GM23248 (cell line): ENCODE results near the gene KRTAP27-1. TPM values are rescaled to one million over a fixed set of nuclear protein-coding genes. Genes with fewer than 3 reads are reported as not detected.

Source experiments
- DNase-seq: peaks from one replicate; pipeline ENCODE4 v3.0.0-alpha.2; 2015
- H2AFZ ChIP-seq: fragments of 200-600 bp; sonication (generic); 2 replicates; pipeline ENCODE4 v1.6.1; 2016; ENCODE audit warnings: antibody characterized with exemption
- H3F3A ChIP-seq: fragments of 200-600 bp; sonication (generic); 2 replicates; pipeline ENCODE4 v1.6.1; 2016; ENCODE audit warnings: mild to moderate bottlenecking, antibody characterized with exemption, mixed run types; ENCODE audit not compliant: insufficient read depth
- H3K27ac ChIP-seq: fragments of 200-600 bp; sonication (generic); 2 replicates; pipeline ENCODE4 v1.5.1; 2016; ENCODE audit warnings: mild to moderate bottlenecking
- H3K27me3 ChIP-seq: fragments of 200-600 bp; sonication (generic); replicated peaks from 2 replicates; pipeline ENCODE4 v1.6.1; 2016; ENCODE audit warnings: mild to moderate bottlenecking; ENCODE audit not compliant: insufficient read depth
- H3K36me3 ChIP-seq: fragments of 200-600 bp; sonication (generic); 2 replicates; pipeline ENCODE4 v1.6.1; 2016; ENCODE audit warnings: low read depth, mild to moderate bottlenecking
- H3K4me1 ChIP-seq: fragments of 200-600 bp; sonication (generic); 2 replicates; pipeline ENCODE4 v1.6.1; 2016; ENCODE audit warnings: mild to moderate bottlenecking; ENCODE audit not compliant: insufficient read depth
- H3K4me2 ChIP-seq: fragments of 200-600 bp; sonication (generic); one replicate; pipeline ENCODE4 v1.6.1; 2016; ENCODE audit warnings: mild to moderate bottlenecking; ENCODE audit not compliant: unreplicated experiment
- H3K4me3 ChIP-seq: fragments of 200-600 bp; sonication (generic); 2 replicates; pipeline ENCODE4 v1.5.1; 2016; ENCODE audit warnings: mild to moderate bottlenecking
- H3K79me2 ChIP-seq: fragments of 200-600 bp; sonication (generic); 2 replicates; pipeline ENCODE4 v1.6.1; 2016; ENCODE audit warnings: mild to moderate bottlenecking; ENCODE audit not compliant: insufficient read depth
- H3K9ac ChIP-seq: fragments of 200-600 bp; sonication (generic); 2 replicates; pipeline ENCODE4 v1.6.1; 2016; ENCODE audit warnings: mild to moderate bottlenecking
- H3K9me2 ChIP-seq: fragments of 200-600 bp; sonication (generic); 2 replicates; pipeline ENCODE4 v1.6.1; 2016; ENCODE audit warnings: mixed run types, mild to moderate bottlenecking, moderate library complexity; ENCODE audit not compliant: insufficient read depth
- H3K9me3 ChIP-seq: fragments of 200-600 bp; sonication (generic); one replicate; pipeline ENCODE4 v1.6.1; 2017; ENCODE audit warnings: low read depth
- H4K20me1 ChIP-seq: fragments of 200-600 bp; sonication (generic); 2 replicates; pipeline ENCODE4 v1.6.0; 2016; ENCODE audit not compliant: insufficient read depth
- EZH2 ChIP-seq: fragments of 200-600 bp; sonication (generic); IDR thresholded peaks from 2 replicates; pipeline ENCODE4 v1.6.1; 2018; ENCODE audit warnings: antibody characterized with exemption, mild to moderate bottlenecking; ENCODE audit not compliant: insufficient read depth, poor library complexity, severe bottlenecking
- EZH2phosphoT487 ChIP-seq: fragments of 200-600 bp; sonication (generic); IDR thresholded peaks from 2 replicates; pipeline ENCODE4 v1.6.1; 2018; ENCODE audit warnings: antibody characterized with exemption, moderate library complexity, mild to moderate bottlenecking, low read depth; ENCODE audit not compliant: insufficient read depth
- WGBS, 2 experiments: methylation state at CpG; one replicate each; pipeline ENCODE4 v1.1.6; 2015 to 2017; ENCODE audit warnings: low lambda C conversion rate in 2 of 2, low coverage in 1 of 2; ENCODE audit errors: missing lambda C conversion rate in 2 of 2; 5-methylcytosine and 5-hydroxymethylcytosine counted together
- in situ Hi-C: fragments of 300-500 bp; cut with MboI; formaldehyde crosslinking; loops from 2 replicates; pipeline ENCODE4 v1.15.0; 2020
- microRNA-seq: library from miRNA; unstranded; fragments of <30 nt; microRNA quantifications from one replicate; pipeline ENCODE4, GENCODE V29; 2016; ENCODE audit warnings: borderline number of aligned reads
- polyA plus RNA-seq: library from polyadenylated mRNA; unstranded; fragments of >200 nt; fragmentation: Nextera tagmentation; extraction: Ambion mirVana; gene quantifications from 2 replicates; pipeline ENCODE4 v1.2.1, GENCODE V29; 2016
- small RNA-seq: library from RNA; depleted of rRNA; stranded (forward); fragments of <200 nt; gene quantifications from one replicate; pipeline ENCODE3, GENCODE V24; 2014; ENCODE audit warnings: low read depth, low replicate concordance
- total RNA-seq: library from RNA; depleted of rRNA; stranded (reverse); fragments of >200 nt; shearing (Covaris generic); gene quantifications from 2 replicates; pipeline ENCODE4 v1.2.3, GENCODE V29; 2014; rRNA removed

KRTAP27-1 gene
- total and polyA plus RNA-seq, 2 experiments from 2014 or later = not detected

GRCh38 chr21:30320215-30320614, 17.3 kb downstream of the KRTAP27-1 start, which contains the start of gene KRTAP26-1:
TSS of gene KRTAP26-1 (minus strand) at chr21:30320315. CDS start at chr21:30320035, 280 bp downstream.
- no peaks in the 10 kb centered on the region for H3F3A ChIP-seq
- WGBS, 2 experiments = 68 to 71% methylated on average over 2 of the region's 2 CpGs
- no peak within 1 kb of the TSS for H3K9ac ChIP-seq
- TF ChIP-seq EZH2phosphoT487 = no peak
- H3K4me3 ChIP-seq = no peak within 1 kb of the TSS
- no peaks in the 10 kb centered on the region for H3K36me3 ChIP-seq
- no peak within 1 kb of the TSS for H2AFZ ChIP-seq
- no peaks in the 10 kb centered on the region for H3K4me1 ChIP-seq
- H4K20me1 ChIP-seq = no peaks in the 10 kb centered on the region
- H3K4me2 ChIP-seq = no peak within 1 kb of the TSS
- H3K27me3 ChIP-seq = no peaks in the 10 kb centered on the region
- H3K79me2 ChIP-seq = no peaks in the 10 kb centered on the region
- H3K27ac ChIP-seq = no peak within 1 kb of the TSS
- in situ Hi-C loops = no loop called here
- H3K9me3 ChIP-seq = no peaks in the 10 kb centered on the region
- H3K9me2 ChIP-seq = no peaks in the 10 kb centered on the region
- DNase-seq = no peak

GRCh38 chr21:30315701-30316100, 21.8 kb downstream of the KRTAP27-1 start:
- Histone ChIP-seq H3K4me3 (no peak overlapping the region), H4K20me1 (no peaks in the 10 kb centered on the region), H2AFZ (no peak overlapping the region), H3K36me3 (no peaks in the 10 kb centered on the region), H3K27me3 (no peaks in the 10 kb centered on the region), H3K9me3 (no peaks in the 10 kb centered on the region), H3K27ac (no peak overlapping the region), H3K79me2 (no peaks in the 10 kb centered on the region), H3K9ac (no peak overlapping the region), H3K9me2 (no peaks in the 10 kb centered on the region), H3F3A (no peaks in the 10 kb centered on the region), H3K4me1 (no peaks in the 10 kb centered on the region), H3K4me2 (no peak overlapping the region)
- 29 to 33% methylated on average over 2 of the region's 2 CpGs for WGBS, 2 experiments
- in situ Hi-C loops = no loop called here
- no peak for TF ChIP-seq EZH2phosphoT487
- TF ChIP-seq EZH2 = no peak
- DNase-seq = no peak

DNA sequence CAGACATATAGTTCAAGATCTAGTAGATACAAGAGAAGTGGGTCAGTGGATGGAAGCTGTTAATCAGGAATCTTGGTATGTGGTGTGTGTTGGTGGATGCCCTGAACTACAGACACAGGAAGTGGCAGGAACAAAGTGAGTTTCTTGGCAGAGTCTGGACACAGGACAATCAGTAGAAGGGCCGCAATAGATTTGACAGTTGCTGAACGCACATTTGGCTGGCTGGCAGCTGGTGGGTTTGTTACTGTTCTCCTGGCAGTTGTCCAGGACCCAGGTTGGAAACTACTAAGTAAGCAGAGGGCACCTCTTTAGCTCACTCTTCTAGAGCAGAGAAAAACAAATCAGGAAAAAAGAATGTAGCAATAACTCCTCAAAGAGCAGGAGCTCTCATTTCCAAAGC, 30.6 kb downstream of the KRTAP27-1 start:
- no peaks in the 10 kb centered on the region for H3K36me3 ChIP-seq
- no peaks in the 10 kb centered on the region for H3K27me3 ChIP-seq
- H4K20me1 ChIP-seq = no peaks in the 10 kb centered on the region
- no peak for DNase-seq
- no peak overlapping the region for H3K9ac ChIP-seq
- no peaks in the 10 kb centered on the region for H3K9me2 ChIP-seq
- no peaks in the 10 kb centered on the region for H3F3A ChIP-seq
- no peak overlapping the region for H3K4me2 ChIP-seq
- in situ Hi-C loops = no loop called here
- no peak overlapping the region for H3K27ac ChIP-seq
- 0 to 3% methylated on average over 2 of the region's 2 CpGs for WGBS, 2 experiments
- no peaks in the 10 kb centered on the region for H3K79me2 ChIP-seq
- H3K4me3 ChIP-seq = no peak overlapping the region
- TF ChIP-seq EZH2phosphoT487 = no peak
- TF ChIP-seq EZH2 = no peak
- no peak overlapping the region for H2AFZ ChIP-seq
- H3K4me1 ChIP-seq = no peaks in the 10 kb centered on the region
- H3K9me3 ChIP-seq = no peaks in the 10 kb centered on the region

- Histone ChIP-seq H3K79me2 (no peaks in the 10 kb centered on the region), H3K27ac (no peak overlapping the region), H3F3A (no peaks in the 10 kb centered on the region), H3K9me2 (no peaks in the 10 kb centered on the region), H3K4me2 (no peak overlapping the region), H3K9me3 (no peaks in the 10 kb centered on the region), H4K20me1 (no peaks in the 10 kb centered on the region), H3K4me3 (no peak overlapping the region), H3K4me1 (no peaks in the 10 kb centered on the region), H2AFZ (no peak overlapping the region), H3K27me3 (no peaks in the 10 kb centered on the region), H3K36me3 (no peaks in the 10 kb centered on the region), H3K9ac (no peak overlapping the region)
- in situ Hi-C loops = no loop called here
- 5 to 19% methylated on average over 1 of the region's 1 CpG for WGBS, 2 experiments
- no peak for DNase-seq
- TF ChIP-seq EZH2 (no peak), EZH2phosphoT487 (no peak)
Measured at GRCh38 chr21:30305136-30305535, 32.4 kb downstream of the KRTAP27-1 start.

DNA sequence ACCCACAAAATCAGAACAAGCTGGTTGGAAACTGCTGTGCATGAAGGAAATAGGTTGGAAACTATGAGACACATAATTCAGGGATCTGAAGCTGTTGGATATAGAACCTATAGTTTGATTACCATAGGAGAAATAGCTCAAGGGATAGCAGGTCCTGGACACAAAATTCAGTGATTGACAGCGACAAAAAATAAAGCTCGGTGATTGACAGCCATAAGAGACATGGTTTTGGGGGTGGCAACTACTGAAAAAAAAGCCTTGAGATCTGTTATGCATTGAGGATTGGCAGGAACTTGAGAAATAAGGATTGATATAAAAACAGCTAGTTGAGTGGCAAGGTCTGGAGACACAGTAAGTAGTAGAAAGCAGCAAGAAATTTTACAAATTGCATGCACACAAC, 48.3 kb downstream of the KRTAP27-1 start, which contains the start of gene KRTAP25-1:
TSS of gene KRTAP25-1 (minus strand) at position 300 of the 400 bp plus-strand sequence. CDS start at position 276, 24 bp downstream.
- no peaks in the 10 kb centered on the region for H3K27me3 ChIP-seq
- in situ Hi-C loops = no loop called here
- H3K36me3 ChIP-seq = no peaks in the 10 kb centered on the region
- H3K4me2 ChIP-seq = no peak within 1 kb of the TSS
- H3K79me2 ChIP-seq = no peaks in the 10 kb centered on the region
- TF ChIP-seq EZH2phosphoT487 (no peak), EZH2 (no peak)
- H3K9me2 ChIP-seq = no peaks in the 10 kb centered on the region
- no peak for DNase-seq
- H2AFZ ChIP-seq = no peak within 1 kb of the TSS
- no peaks in the 10 kb centered on the region for H3K9me3 ChIP-seq
- no peaks in the 10 kb centered on the region for H3F3A ChIP-seq
- no peaks in the 10 kb centered on the region for H3K4me1 ChIP-seq
- no peak within 1 kb of the TSS for H3K27ac ChIP-seq
- H3K9ac ChIP-seq = no peak within 1 kb of the TSS
- no peaks in the 10 kb centered on the region for H4K20me1 ChIP-seq
- H3K4me3 ChIP-seq = no peak within 1 kb of the TSS
- 0 to 5% methylated on average over 2 of the region's 2 CpGs for WGBS, 2 experiments

Small RNA genes lying within 50 kb of the gene (microRNA-seq; reads per million reads assigned to microRNA genes)
- gene MIR4327 = not detected

Small RNA genes lying within 50 kb of the gene (small RNA-seq; reads per million reads assigned to genes)
- gene KRTAP23-1 (not detected), gene MIR4327 (not detected)

Other genes with a start within 250 kb of the KRTAP27-1 start
- gene CLDN17, start 170.9 kb downstream of the KRTAP27-1 start, total RNA-seq = not detected in 2 replicates
- not detected in 2 replicates for gene CLDN17, start 170.9 kb downstream of the KRTAP27-1 start, polyA plus RNA-seq
- gene CLDN8, start 121.6 kb downstream of the KRTAP27-1 start, total RNA-seq = not detected in 2 replicates
- gene CLDN8, start 121.6 kb downstream of the KRTAP27-1 start, polyA plus RNA-seq = not detected in 2 replicates
- gene KRTAP24-1, start 54.7 kb downstream of the KRTAP27-1 start, total RNA-seq = not detected in 2 replicates
- gene KRTAP24-1, start 54.7 kb downstream of the KRTAP27-1 start, polyA plus RNA-seq = not detected in 2 replicates
- not detected in 2 replicates for gene KRTAP25-1, start 48.2 kb downstream of the KRTAP27-1 start, total RNA-seq
- not detected in 2 replicates for gene KRTAP25-1, start 48.2 kb downstream of the KRTAP27-1 start, polyA plus RNA-seq
- gene KRTAP26-1, start 17.4 kb downstream of the KRTAP27-1 start, total RNA-seq = not detected in 2 replicates
- gene KRTAP26-1, start 17.4 kb downstream of the KRTAP27-1 start, polyA plus RNA-seq = not detected in 2 replicates
- gene KRTAP23-1, start 10.9 kb upstream of the KRTAP27-1 start, total RNA-seq = not detected in 2 replicates
- gene KRTAP23-1, start 10.9 kb upstream of the KRTAP27-1 start, polyA plus RNA-seq = not detected in 2 replicates
- gene KRTAP13-2, start 34.6 kb upstream of the KRTAP27-1 start, total RNA-seq = not detected in 2 replicates
- gene KRTAP13-2, start 34.6 kb upstream of the KRTAP27-1 start, polyA plus RNA-seq = not detected in 2 replicates
- gene KRTAP13-1, start 58.3 kb upstream of the KRTAP27-1 start, total RNA-seq = not detected in 2 replicates
- not detected in 2 replicates for gene KRTAP13-1, start 58.3 kb upstream of the KRTAP27-1 start, polyA plus RNA-seq
- not detected in 2 replicates for gene KRTAP13-3, start 88.2 kb upstream of the KRTAP27-1 start, total RNA-seq
- gene KRTAP13-3, start 88.2 kb upstream of the KRTAP27-1 start, polyA plus RNA-seq = not detected in 2 replicates
- gene KRTAP13-4, start 92.5 kb upstream of the KRTAP27-1 start, total RNA-seq = not detected in 2 replicates
- gene KRTAP13-4, start 92.5 kb upstream of the KRTAP27-1 start, polyA plus RNA-seq = not detected in 2 replicates
- gene KRTAP15-1, start 102.6 kb upstream of the KRTAP27-1 start, total RNA-seq = not detected in 2 replicates
- not detected in 2 replicates for gene KRTAP15-1, start 102.6 kb upstream of the KRTAP27-1 start, polyA plus RNA-seq
- not detected in 2 replicates for gene KRTAP19-1, start 142.7 kb upstream of the KRTAP27-1 start, total RNA-seq
- gene KRTAP19-1, start 142.7 kb upstream of the KRTAP27-1 start, polyA plus RNA-seq = not detected in 2 replicates
- not detected in 2 replicates for gene KRTAP19-2, start 149.7 kb upstream of the KRTAP27-1 start, total RNA-seq
- not detected in 2 replicates for gene KRTAP19-2, start 149.7 kb upstream of the KRTAP27-1 start, polyA plus RNA-seq
- gene KRTAP19-3, start 154.3 kb upstream of the KRTAP27-1 start, total RNA-seq = not detected in 2 replicates
- gene KRTAP19-3, start 154.3 kb upstream of the KRTAP27-1 start, polyA plus RNA-seq = not detected in 2 replicates
- gene KRTAP19-4, start 159.5 kb upstream of the KRTAP27-1 start, total RNA-seq = not detected in 2 replicates
- not detected in 2 replicates for gene KRTAP19-4, start 159.5 kb upstream of the KRTAP27-1 start, polyA plus RNA-seq
- gene KRTAP19-5, start 164.4 kb upstream of the KRTAP27-1 start, total RNA-seq = not detected in 2 replicates
- not detected in 2 replicates for gene KRTAP19-5, start 164.4 kb upstream of the KRTAP27-1 start, polyA plus RNA-seq
- not detected in 2 replicates for gene KRTAP19-6, start 204.2 kb upstream of the KRTAP27-1 start, total RNA-seq
- not detected in 2 replicates for gene KRTAP19-6, start 204.2 kb upstream of the KRTAP27-1 start, polyA plus RNA-seq
- not detected in 2 replicates for gene KRTAP19-7, start 223.6 kb upstream of the KRTAP27-1 start, total RNA-seq
- gene KRTAP19-7, start 223.6 kb upstream of the KRTAP27-1 start, polyA plus RNA-seq = not detected in 2 replicates